SK-N-SH treated with all-trans-retinoic acid at 6 μM for 48 hours (cell line): ENCODE measurements around the gene RREB1.

ENCODE experiments used
- BACH2 ChIP-seq: fragments of 250-450 bp; sonication (Bioruptor Pico); IDR thresholded peaks from 2 replicates; pipeline ENCODE4 v1.9.0; 2021; ENCODE audit warnings: mild to moderate bottlenecking, borderline replicate concordance
- CSDC2 ChIP-seq: fragments of 250-450 bp; sonication (Bioruptor Pico); IDR thresholded peaks from 2 replicates; pipeline ENCODE4 v1.5.0; 2020; ENCODE audit warnings: mild to moderate bottlenecking, moderate library complexity
- PPARA ChIP-seq: fragments of 250-450 bp; sonication (Bioruptor Pico); IDR thresholded peaks from 2 replicates; pipeline ENCODE4 v1.5.0; 2020; ENCODE audit warnings: mild to moderate bottlenecking, borderline replicate concordance
- RARB ChIP-seq: fragments of 250-450 bp; sonication (Bioruptor Pico); IDR thresholded peaks from 2 replicates; pipeline ENCODE4 v1.8.0; 2021; ENCODE audit warnings: mild to moderate bottlenecking, moderate library complexity
- ZC3H10 ChIP-seq: fragments of 250-450 bp; sonication (Bioruptor Pico); IDR thresholded peaks from 2 replicates; pipeline ENCODE4 v1.5.1; 2021; ENCODE audit warnings: mild to moderate bottlenecking, moderate library complexity
- ZFP3 ChIP-seq: fragments of 250-450 bp; sonication (Bioruptor Pico); IDR thresholded peaks from 2 replicates; pipeline ENCODE4 v1.5.0; 2020; ENCODE audit warnings: mild to moderate bottlenecking, moderate library complexity
- ZFP30 ChIP-seq: fragments of 450-650 bp; formaldehyde crosslinking; IDR thresholded peaks from 2 replicates; pipeline ENCODE4 v1.5.0; 2022; ENCODE audit warnings: mild to moderate bottlenecking, moderate library complexity
- ZNF8 ChIP-seq: fragments of 450-650 bp; formaldehyde crosslinking; IDR thresholded peaks from 2 replicates; pipeline ENCODE4 v1.5.0; 2020; ENCODE audit warnings: mild to moderate bottlenecking, moderate library complexity
- TF ChIP-seq, protein P1 (sequence below): fragments of 250-450 bp; sonication (Bioruptor Pico); IDR thresholded peaks from 2 replicates; pipeline ENCODE4 v1.5.1; 2021; ENCODE audit warnings: mild to moderate bottlenecking, moderate library complexity

DNA sequence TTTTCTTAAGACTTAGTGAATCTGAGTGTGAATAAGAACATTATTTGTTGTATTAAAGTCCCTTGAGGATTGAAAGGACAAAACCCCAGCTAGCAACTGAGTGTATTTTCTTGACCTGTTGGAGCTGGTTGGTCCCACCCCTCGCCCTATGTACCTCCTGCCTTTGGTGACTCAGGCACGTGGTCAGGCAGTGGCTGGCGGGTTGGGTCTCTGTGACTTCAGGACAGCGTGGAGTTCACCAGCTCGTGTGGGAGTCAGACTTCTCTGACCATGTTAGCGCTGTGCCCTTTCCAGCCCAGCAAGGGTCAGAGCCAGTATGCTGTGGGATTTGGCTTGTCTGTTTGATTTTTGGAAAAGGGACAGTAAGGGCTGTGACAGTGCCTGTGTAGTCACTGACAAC is 111.5 kb downstream of the RREB1 start:
- TF ChIP-seq PPARA (CRISPR knock-in tag) (no peak), ZFP3 (CRISPR knock-in tag) (no peak), BACH2 (CRISPR knock-in tag) (no peak), ZFP30 (CRISPR knock-in tag) (no peak), ZC3H10 (CRISPR knock-in tag) (no peak), CSDC2 (CRISPR knock-in tag) (no peak), RARB (CRISPR knock-in tag) (no peak), ZNF8 (no peak)
- TF ChIP-seq, protein P1, sequence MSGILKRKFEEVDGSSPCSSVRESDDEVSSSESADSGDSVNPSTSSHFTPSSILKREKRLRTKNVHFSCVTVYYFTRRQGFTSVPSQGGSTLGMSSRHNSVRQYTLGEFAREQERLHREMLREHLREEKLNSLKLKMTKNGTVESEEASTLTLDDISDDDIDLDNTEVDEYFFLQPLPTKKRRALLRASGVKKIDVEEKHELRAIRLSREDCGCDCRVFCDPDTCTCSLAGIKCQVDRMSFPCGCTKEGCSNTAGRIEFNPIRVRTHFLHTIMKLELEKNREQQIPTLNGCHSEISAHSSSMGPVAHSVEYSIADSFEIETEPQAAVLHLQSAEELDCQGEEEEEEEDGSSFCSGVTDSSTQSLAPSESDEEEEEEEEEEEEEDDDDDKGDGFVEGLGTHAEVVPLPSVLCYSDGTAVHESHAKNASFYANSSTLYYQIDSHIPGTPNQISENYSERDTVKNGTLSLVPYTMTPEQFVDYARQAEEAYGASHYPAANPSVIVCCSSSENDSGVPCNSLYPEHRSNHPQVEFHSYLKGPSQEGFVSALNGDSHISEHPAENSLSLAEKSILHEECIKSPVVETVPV (CRISPR knock-in tag): no peak
